ENCODE measurements around the gene CDCA4. TPM values are rescaled to one million over a fixed set of nuclear protein-coding genes. Genes with fewer than 3 reads are reported as not detected.
"Not testable (repeated sequence)": the region's sequence is repeated elsewhere in the genome, so short reads cannot be mapped to it uniquely, and the experiment has no call there.

Gene CDCA4
- total RNA-seq, 1 donor from 2014 or later: 29.7 TPM

GRCh38 chr14:105064001-105064400 is 43.1 kb upstream of the CDCA4 start:
- no peak for TF ChIP-seq CTCF (conservative IDR thresholded peaks at IDR 0.05)

GRCh38 chr14:105063506-105063905 is 42.6 kb upstream of the CDCA4 start:
- H3K27ac Mint-ChIP-seq: peak overlapping the region; percentile 79
- not testable (repeated sequence) for H3K36me3 Mint-ChIP-seq; H3K27me3 Mint-ChIP-seq; DNase-seq (ENCODE audit: extremely low spot score, unreplicated experiment); H3K4me3 Mint-ChIP-seq; H3K9me3 Mint-ChIP-seq; H3K4me1 Mint-ChIP-seq (ENCODE audit: unreplicated experiment)

More at GRCh38 chr14:105064001-105064400, 43.1 kb upstream of the CDCA4 start:
- H3K4me3 Mint-ChIP-seq: no peak overlapping the region
- peaks cover 7% of the 10 kb centered on the region for H3K4me1 Mint-ChIP-seq (ENCODE audit: unreplicated experiment)
- peaks cover 3% of the 10 kb centered on the region for H3K27me3 Mint-ChIP-seq
- H3K36me3 Mint-ChIP-seq: no peaks in the 10 kb centered on the region
- no peaks in the 10 kb centered on the region for H3K9me3 Mint-ChIP-seq
- peak overlapping the region; percentile 79 for H3K27ac Mint-ChIP-seq
- DNase-seq (ENCODE audit: extremely low spot score, unreplicated experiment): no peak

- no peak for DNase-seq (ENCODE audit: extremely low spot score, unreplicated experiment)
- H3K36me3 Mint-ChIP-seq: no peaks in the 10 kb centered on the region
- H3K9me3 Mint-ChIP-seq: no peaks in the 10 kb centered on the region
- H3K4me3 Mint-ChIP-seq: no peak overlapping the region
- TF ChIP-seq CTCF (conservative IDR thresholded peaks at IDR 0.05): no peak
- peaks cover 7% of the 10 kb centered on the region for H3K4me1 Mint-ChIP-seq (ENCODE audit: unreplicated experiment)
- H3K27me3 Mint-ChIP-seq: peaks cover 3% of the 10 kb centered on the region
- no peak overlapping the region for H3K27ac Mint-ChIP-seq
Observed at GRCh38 chr14:105063056-105063455, 42.2 kb upstream of the CDCA4 start.

GRCh38 chr14:105062048-105062433 is 41.2 kb upstream of the CDCA4 start:
- peaks cover 3% of the 10 kb centered on the region for H3K27me3 Mint-ChIP-seq
- no peak overlapping the region for H3K4me3 Mint-ChIP-seq
- H3K36me3 Mint-ChIP-seq: no peaks in the 10 kb centered on the region
- H3K4me1 Mint-ChIP-seq (ENCODE audit: unreplicated experiment): peaks cover 9% of the 10 kb centered on the region
- TF ChIP-seq CTCF (conservative IDR thresholded peaks at IDR 0.05): no peak
- DNase-seq (ENCODE audit: extremely low spot score, unreplicated experiment): no peak
- no peak overlapping the region for H3K27ac Mint-ChIP-seq
- H3K9me3 Mint-ChIP-seq: no peaks in the 10 kb centered on the region

GRCh38 chr14:105061428-105062047 is 40.7 kb upstream of the CDCA4 start:
- H3K9me3 Mint-ChIP-seq: no peaks in the 10 kb centered on the region
- no peaks in the 10 kb centered on the region for H3K36me3 Mint-ChIP-seq

More at GRCh38 chr14:105061428-105062047, 40.7 kb upstream of the CDCA4 start:
- TF ChIP-seq CTCF (conservative IDR thresholded peaks at IDR 0.05): no peak
- H3K4me1 Mint-ChIP-seq (ENCODE audit: unreplicated experiment): peaks cover 12% of the 10 kb centered on the region
- no peak for DNase-seq (ENCODE audit: extremely low spot score, unreplicated experiment)
- no peak overlapping the region for H3K27ac Mint-ChIP-seq
- no peak overlapping the region for H3K4me3 Mint-ChIP-seq
- H3K27me3 Mint-ChIP-seq: peaks cover 3% of the 10 kb centered on the region
